Measurements from ENCODE around the gene ARL8A.

- no peak for TF ChIP-seq SP1 (IDR thresholded peaks at IDR 0.05)
- TF ChIP-seq CTCF (IDR thresholded peaks at IDR 0.05; ENCODE audit: low read depth, low read length, missing input control): no peak
- no peak for TF ChIP-seq YY1 (IDR thresholded peaks at IDR 0.05)
- no peak for TF ChIP-seq GABPA (IDR thresholded peaks at IDR 0.05 in 1 of 2, conservative IDR thresholded peaks at IDR 0.05 in 1 of 2)
- TF ChIP-seq EGR1 (IDR thresholded peaks at IDR 0.05; ENCODE audit: low read depth in 2 of 2): no peak
- no peak for TF ChIP-seq MAX (IDR thresholded peaks at IDR 0.05)
- TF ChIP-seq RXRA (IDR thresholded peaks at IDR 0.05): no peak
- no peak for TF ChIP-seq TAF1 (conservative IDR thresholded peaks at IDR 0.05)
- no peak for TF ChIP-seq REST (IDR thresholded peaks at IDR 0.05)
- no peak for TF ChIP-seq ZBTB33 (IDR thresholded peaks at IDR 0.05)
- TF ChIP-seq JUND (IDR thresholded peaks at IDR 0.05): no peak
- no peak for TF ChIP-seq RAD21 (IDR thresholded peaks at IDR 0.05)
- no peak for TF ChIP-seq FOXA1 (IDR thresholded peaks at IDR 0.05)
- TF ChIP-seq HNF4A (conservative IDR thresholded peaks at IDR 0.05): no peak
Measured at GRCh38 chr1:202193614-202194327, 49.2 kb upstream of the ARL8A start, which contains the start of gene LGR6.
